Activated gamma-delta T cell treated with Interleukin-2 at 50 U/mL for 16 hours (primary cell): ENCODE data around the gene HOGA1.
"Not testable (repeated sequence)": the region's sequence is repeated elsewhere in the genome, so short reads cannot be mapped to it uniquely, and the experiment has no call there.

Experiments
- DNase-seq: peaks from one replicate; pipeline ENCODE4 v3.0.0-alpha.2; 2020

The HOGA1 gene

GRCh38 chr10:97555541-97555940, 28.6 kb upstream of the HOGA1 start:
- not testable (repeated sequence) for DNase-seq

- DNase-seq = not testable (repeated sequence)
These were observed 23.3 kb upstream of the HOGA1 start for GRCh38 chr10:97560731-97561381.

GRCh38 chr10:97561386-97562077, 22.7 kb upstream of the HOGA1 start:
- not testable (repeated sequence) for DNase-seq

GRCh38 chr10:97562329-97562728, 21.9 kb upstream of the HOGA1 start:
- not testable (repeated sequence) for DNase-seq

- no peak for DNase-seq
These were observed 20.9 kb upstream of the HOGA1 start for GRCh38 chr10:97563337-97563736.

GRCh38 chr10:97564776-97565175, 19.4 kb upstream of the HOGA1 start:
- no peak for DNase-seq

- no peak for DNase-seq
These were observed 17.7 kb upstream of the HOGA1 start for GRCh38 chr10:97566336-97566996.

- DNase-seq = no peak
These were observed 16.3 kb upstream of the HOGA1 start for GRCh38 chr10:97567891-97568290.

- DNase-seq = no peak
These were observed 13.9 kb upstream of the HOGA1 start for GRCh38 chr10:97570146-97570788.

- no peak for DNase-seq
These were observed 13.3 kb upstream of the HOGA1 start for GRCh38 chr10:97570789-97571471.

GRCh38 chr10:97571622-97572021, 12.6 kb upstream of the HOGA1 start:
- DNase-seq = no peak

- peak; percentile 39 for DNase-seq
These were observed 11.8 kb upstream of the HOGA1 start, which contains the start of gene ANKRD2 for GRCh38 chr10:97572214-97572989. Gene ANKRD2, plus strand, starts transcription at chr10:97572779. Its CDS starts 10 bp downstream, at chr10:97572789.

GRCh38 chr10:97573021-97573420, 11.2 kb upstream of the HOGA1 start:
- DNase-seq = no peak

- no peak for DNase-seq
These were observed 10.5 kb upstream of the HOGA1 start for GRCh38 chr10:97573672-97574071.

GRCh38 chr10:97574374-97575126, 9.6 kb upstream of the HOGA1 start:
- DNase-seq = no peak

- no peak for DNase-seq
These were observed 9.0 kb upstream of the HOGA1 start for GRCh38 chr10:97575127-97575668.

- not testable (repeated sequence) for DNase-seq
These were observed 7.7 kb upstream of the HOGA1 start for GRCh38 chr10:97576487-97576886.

GRCh38 chr10:97577701-97578100, 6.5 kb upstream of the HOGA1 start:
- no peak for DNase-seq

GRCh38 chr10:97578171-97578844, 5.9 kb upstream of the HOGA1 start:
- no peak for DNase-seq
